ENCODE results near the gene GLDC.

The GLDC gene

GRCh38 chr9:6562871-6563430 lies 82.6 kb downstream of the GLDC start:
- H3K4me3 ChIP-seq (ENCODE audit: low read length), result no peak overlapping the region
- DNase-seq (ENCODE audit: low read depth), result no peak
- TF ChIP-seq, protein P1, sequence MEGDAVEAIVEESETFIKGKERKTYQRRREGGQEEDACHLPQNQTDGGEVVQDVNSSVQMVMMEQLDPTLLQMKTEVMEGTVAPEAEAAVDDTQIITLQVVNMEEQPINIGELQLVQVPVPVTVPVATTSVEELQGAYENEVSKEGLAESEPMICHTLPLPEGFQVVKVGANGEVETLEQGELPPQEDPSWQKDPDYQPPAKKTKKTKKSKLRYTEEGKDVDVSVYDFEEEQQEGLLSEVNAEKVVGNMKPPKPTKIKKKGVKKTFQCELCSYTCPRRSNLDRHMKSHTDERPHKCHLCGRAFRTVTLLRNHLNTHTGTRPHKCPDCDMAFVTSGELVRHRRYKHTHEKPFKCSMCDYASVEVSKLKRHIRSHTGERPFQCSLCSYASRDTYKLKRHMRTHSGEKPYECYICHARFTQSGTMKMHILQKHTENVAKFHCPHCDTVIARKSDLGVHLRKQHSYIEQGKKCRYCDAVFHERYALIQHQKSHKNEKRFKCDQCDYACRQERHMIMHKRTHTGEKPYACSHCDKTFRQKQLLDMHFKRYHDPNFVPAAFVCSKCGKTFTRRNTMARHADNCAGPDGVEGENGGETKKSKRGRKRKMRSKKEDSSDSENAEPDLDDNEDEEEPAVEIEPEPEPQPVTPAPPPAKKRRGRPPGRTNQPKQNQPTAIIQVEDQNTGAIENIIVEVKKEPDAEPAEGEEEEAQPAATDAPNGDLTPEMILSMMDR (conservative IDR thresholded peaks at IDR 0.05; ENCODE audit: low read length), result no peak

DNA sequence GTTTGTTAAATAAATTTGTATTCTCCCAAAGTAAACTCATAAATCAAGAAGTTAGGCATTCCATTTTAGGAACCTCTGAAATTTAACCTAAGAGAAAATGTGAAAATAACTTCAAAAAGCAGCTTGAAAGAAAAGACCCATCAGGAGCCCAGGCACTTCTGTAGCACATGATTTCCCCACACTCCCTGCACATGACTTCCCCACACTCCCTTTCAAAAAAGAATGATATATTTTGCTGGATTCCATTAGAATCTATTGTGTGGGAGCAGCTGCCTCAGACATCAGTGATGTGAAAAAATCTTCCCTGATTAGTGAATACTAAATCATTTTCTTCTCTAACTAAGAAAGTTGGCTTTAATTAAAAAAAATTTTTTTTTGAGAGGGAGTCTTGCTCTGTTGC lies 83.3 kb downstream of the GLDC start:
- H3K4me3 ChIP-seq (ENCODE audit: low read length), result no peak overlapping the region
- TF ChIP-seq, protein P1 (conservative IDR thresholded peaks at IDR 0.05; ENCODE audit: low read length), result no peak
- DNase-seq (ENCODE audit: low read depth), result no peak

DNA sequence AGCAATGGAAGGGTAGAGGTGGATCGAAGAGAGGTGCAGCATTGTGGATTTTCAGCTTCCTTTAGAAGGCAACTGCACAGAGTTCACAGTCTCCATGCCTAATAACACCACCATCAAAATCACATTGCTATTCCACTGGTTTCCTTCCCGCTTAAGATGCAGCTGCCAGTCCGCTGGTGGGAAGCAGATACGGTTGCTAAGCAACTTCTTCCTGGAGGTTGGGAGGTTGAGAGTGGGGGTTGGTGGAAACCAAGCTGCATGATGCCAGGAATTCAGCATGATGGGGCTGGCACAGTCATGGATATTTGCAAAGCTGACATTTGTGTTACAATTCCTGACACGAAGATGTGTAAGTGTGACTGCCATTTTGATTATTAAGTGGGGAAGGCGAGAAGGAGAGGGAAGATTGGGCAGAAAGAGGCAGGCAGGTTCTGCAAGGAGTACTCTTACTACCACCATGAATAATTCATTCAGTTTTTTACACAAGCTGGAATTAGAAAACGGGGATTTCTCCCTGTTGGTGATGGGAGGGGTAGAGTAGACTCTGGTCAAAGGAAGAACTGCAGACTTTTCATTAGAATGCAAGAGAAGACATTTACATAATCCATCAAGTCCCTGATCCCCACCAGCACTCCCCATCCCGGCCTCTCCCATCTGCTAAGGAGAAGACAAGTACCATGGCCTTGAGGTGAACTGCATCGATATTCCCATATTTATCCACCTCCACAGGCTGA lies 87.5 kb downstream of the GLDC start:
- TF ChIP-seq, protein P1 (conservative IDR thresholded peaks at IDR 0.05; ENCODE audit: low read length), result no peak
- DNase-seq (ENCODE audit: low read depth), result no peak
- H3K4me3 ChIP-seq (ENCODE audit: low read length), result no peak overlapping the region

GRCh38 chr9:6553866-6554265 lies 91.7 kb downstream of the GLDC start:
- TF ChIP-seq, protein P1 (conservative IDR thresholded peaks at IDR 0.05; ENCODE audit: low read length), result no peak
- H3K4me3 ChIP-seq (ENCODE audit: low read length), result no peak overlapping the region
- DNase-seq (ENCODE audit: low read depth), result no peak

- DNase-seq (ENCODE audit: low read depth), result no peak
- no peak overlapping the region for H3K4me3 ChIP-seq (ENCODE audit: low read length)
- TF ChIP-seq, protein P1 (conservative IDR thresholded peaks at IDR 0.05; ENCODE audit: low read length), result no peak
These were observed 92.9 kb downstream of the GLDC start for GRCh38 chr9:6552498-6553121.

DNA sequence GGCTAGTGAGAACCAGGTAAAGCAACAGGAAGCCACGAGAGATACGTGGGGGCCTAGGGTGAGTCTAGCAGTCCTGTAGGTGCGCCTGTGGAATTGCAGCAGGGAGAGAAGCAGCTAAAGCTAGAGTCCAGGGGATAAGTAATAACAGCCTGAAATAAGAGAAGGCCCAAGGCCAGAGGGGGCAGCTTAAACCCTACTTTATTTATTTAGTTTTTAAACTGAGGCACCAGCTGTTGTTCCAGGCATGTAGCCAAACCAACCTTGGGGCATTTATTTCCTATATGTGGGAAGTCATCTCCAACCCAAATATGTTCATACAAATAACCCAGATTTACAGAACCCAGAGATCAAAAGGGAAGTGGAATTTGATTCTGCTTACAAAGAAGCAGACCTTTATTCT lies 93.5 kb downstream of the GLDC start:
- peak; percentile 48 for DNase-seq (ENCODE audit: low read depth)
- TF ChIP-seq, protein P1 (conservative IDR thresholded peaks at IDR 0.05; ENCODE audit: low read length), result no peak; the same call in 1 of the 2 replicates
- H3K4me3 ChIP-seq (ENCODE audit: low read length), result no peak overlapping the region

- H3K4me3 ChIP-seq (ENCODE audit: low read length), result no peak overlapping the region
- DNase-seq (ENCODE audit: low read depth), result no peak
- TF ChIP-seq, protein P1 (conservative IDR thresholded peaks at IDR 0.05; ENCODE audit: low read length), result no peak
These were observed 94.4 kb downstream of the GLDC start for GRCh38 chr9:6551136-6551535.
